Sigmoid colon (tissue), 7 donors: ENCODE data around the gene DNAH10. TPM values are rescaled to one million over a fixed set of nuclear protein-coding genes. Genes with fewer than 3 reads are reported as not detected.

Source experiments
- DNase-seq: peaks from one replicate; pipeline ENCODE4 v3.0.0-alpha.2; 2019
- H3K27ac ChIP-seq, 4 donors: fragments of 200-600 bp; sonication (generic); one replicate each; pipeline ENCODE4 v1.5.1; 2016 to 2019; ENCODE audit warnings: mild to moderate bottlenecking in 1 of 4
- H3K27me3 ChIP-seq, 3 donors: fragments of 200-600 bp; sonication (generic); one replicate each; pipeline ENCODE4 v1.5.1; 2019; ENCODE audit warnings: mild to moderate bottlenecking in 1 of 3
- H3K36me3 ChIP-seq, 4 donors: fragments of 200-600 bp; sonication (generic); one replicate each; pipeline ENCODE4 v1.5.1; 2016 to 2019
- H3K4me1 ChIP-seq, 4 donors: fragments of 200-600 bp; sonication (generic); one replicate each; pipeline ENCODE4 v1.5.1; 2017 to 2019
- H3K4me3 ChIP-seq, 4 donors: fragments of 200-600 bp; sonication (generic); one replicate each; pipeline ENCODE4 v1.5.1; 2017 to 2019; ENCODE audit warnings: mild to moderate bottlenecking in 2 of 4, moderate library complexity in 1 of 4
- H3K9me3 ChIP-seq, 4 donors: fragments of 200-600 bp in 3 of 4; sonication (generic) in 3 of 4; one replicate each; pipeline versions ENCODE4 v1.5.1 to v1.6.1; 2013 to 2019
- CTCF ChIP-seq, 4 experiments: fragments of 450-650 bp in 3 of 4; fragments of 200-600 bp in 1 of 4; IDR thresholded peaks; one replicate each; pipeline ENCODE4 v1.5.1; 2016 to 2019; ENCODE audit warnings: antibody characterized with exemption in 4 of 4, mild to moderate bottlenecking in 3 of 4, moderate library complexity in 2 of 4
- EP300 ChIP-seq, 4 donors: sonication (generic); formaldehyde crosslinking; IDR thresholded peaks; one replicate each; pipeline ENCODE4 v1.6.1; 2017; ENCODE audit warnings: antibody characterized with exemption in 4 of 4
- POLR2A ChIP-seq, 2 donors: fragments of 450-650 bp; IDR thresholded peaks; one replicate each; pipeline ENCODE4 v1.6.1; 2016; ENCODE audit warnings: antibody characterized with exemption in 2 of 2, mild to moderate bottlenecking in 2 of 2, moderate library complexity in 2 of 2
- POLR2AphosphoS5 ChIP-seq, 4 donors: sonication (generic); formaldehyde crosslinking; IDR thresholded peaks; one replicate each; pipeline ENCODE4 v1.6.1; 2017; ENCODE audit warnings: antibody characterized with exemption in 4 of 4
- WGBS, 2 donors: extraction: QIAGEN DNeasy Blood & Tissue Kit; methylation state at CpG; one replicate each; pipeline ENCODE4 v1.1.7; 2013; 5-methylcytosine and 5-hydroxymethylcytosine counted together
- intact Hi-C: fragments of 100-400 bp; cut with DNase I; formaldehyde crosslinking; loops from one replicate; pipeline ENCODE4 v1.15.1; 2023
- polyA plus RNA-seq, 3 donors: library from polyadenylated mRNA; stranded (reverse); fragments of 200-250 nt; gene quantifications; one replicate each; pipeline ENCODE4 v1.2.3, GENCODE V29; 2013
- total RNA-seq, 4 donors: library from RNA; depleted of rRNA; stranded (reverse); fragments of >200 nt; gene quantifications; one replicate each; pipeline ENCODE4 v1.1.0, GENCODE V29; 2016
- donor health status: healthy with polysubstance abuse.
- donor health status: Bipolar disorder and iron deficiency.
- donor health status: healthy.

Gene DNAH10, protein sequence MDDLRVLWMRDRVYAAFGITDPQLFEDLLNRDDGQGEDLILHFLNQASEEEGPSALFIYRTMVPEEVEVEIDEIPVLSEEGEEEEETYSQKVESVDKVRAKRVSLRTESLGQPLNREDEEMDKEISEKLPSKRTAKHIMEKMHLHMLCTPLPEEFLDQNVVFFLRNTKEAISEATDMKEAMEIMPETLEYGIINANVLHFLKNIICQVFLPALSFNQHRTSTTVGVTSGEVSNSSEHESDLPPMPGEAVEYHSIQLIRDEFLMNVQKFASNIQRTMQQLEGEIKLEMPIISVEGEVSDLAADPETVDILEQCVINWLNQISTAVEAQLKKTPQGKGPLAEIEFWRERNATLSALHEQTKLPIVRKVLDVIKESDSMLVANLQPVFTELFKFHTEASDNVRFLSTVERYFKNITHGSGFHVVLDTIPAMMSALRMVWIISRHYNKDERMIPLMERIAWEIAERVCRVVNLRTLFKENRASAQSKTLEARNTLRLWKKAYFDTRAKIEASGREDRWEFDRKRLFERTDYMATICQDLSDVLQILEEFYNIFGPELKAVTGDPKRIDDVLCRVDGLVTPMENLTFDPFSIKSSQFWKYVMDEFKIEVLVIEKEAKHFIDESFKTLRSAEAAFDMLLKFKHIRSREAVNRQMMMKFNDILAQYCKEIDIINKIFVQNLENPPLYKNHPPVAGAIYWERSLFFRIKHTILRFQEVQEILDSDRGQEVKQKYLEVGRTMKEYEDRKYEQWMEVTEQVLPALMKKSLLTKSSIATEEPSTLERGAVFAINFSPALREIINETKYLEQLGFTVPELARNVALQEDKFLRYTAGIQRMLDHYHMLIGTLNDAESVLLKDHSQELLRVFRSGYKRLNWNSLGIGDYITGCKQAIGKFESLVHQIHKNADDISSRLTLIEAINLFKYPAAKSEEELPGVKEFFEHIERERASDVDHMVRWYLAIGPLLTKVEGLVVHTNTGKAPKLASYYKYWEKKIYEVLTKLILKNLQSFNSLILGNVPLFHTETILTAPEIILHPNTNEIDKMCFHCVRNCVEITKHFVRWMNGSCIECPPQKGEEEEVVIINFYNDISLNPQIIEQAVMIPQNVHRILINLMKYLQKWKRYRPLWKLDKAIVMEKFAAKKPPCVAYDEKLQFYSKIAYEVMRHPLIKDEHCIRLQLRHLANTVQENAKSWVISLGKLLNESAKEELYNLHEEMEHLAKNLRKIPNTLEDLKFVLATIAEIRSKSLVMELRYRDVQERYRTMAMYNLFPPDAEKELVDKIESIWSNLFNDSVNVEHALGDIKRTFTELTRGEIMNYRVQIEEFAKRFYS (N-terminal part only)
- under 1 TPM in 2 of 4 donors, not detected in 2; under 0.01 to 0.16 TPM for total RNA-seq
- under 1 TPM in 1 of 3 donors, not detected in 2; 0.29 TPM for polyA plus RNA-seq

DNA sequence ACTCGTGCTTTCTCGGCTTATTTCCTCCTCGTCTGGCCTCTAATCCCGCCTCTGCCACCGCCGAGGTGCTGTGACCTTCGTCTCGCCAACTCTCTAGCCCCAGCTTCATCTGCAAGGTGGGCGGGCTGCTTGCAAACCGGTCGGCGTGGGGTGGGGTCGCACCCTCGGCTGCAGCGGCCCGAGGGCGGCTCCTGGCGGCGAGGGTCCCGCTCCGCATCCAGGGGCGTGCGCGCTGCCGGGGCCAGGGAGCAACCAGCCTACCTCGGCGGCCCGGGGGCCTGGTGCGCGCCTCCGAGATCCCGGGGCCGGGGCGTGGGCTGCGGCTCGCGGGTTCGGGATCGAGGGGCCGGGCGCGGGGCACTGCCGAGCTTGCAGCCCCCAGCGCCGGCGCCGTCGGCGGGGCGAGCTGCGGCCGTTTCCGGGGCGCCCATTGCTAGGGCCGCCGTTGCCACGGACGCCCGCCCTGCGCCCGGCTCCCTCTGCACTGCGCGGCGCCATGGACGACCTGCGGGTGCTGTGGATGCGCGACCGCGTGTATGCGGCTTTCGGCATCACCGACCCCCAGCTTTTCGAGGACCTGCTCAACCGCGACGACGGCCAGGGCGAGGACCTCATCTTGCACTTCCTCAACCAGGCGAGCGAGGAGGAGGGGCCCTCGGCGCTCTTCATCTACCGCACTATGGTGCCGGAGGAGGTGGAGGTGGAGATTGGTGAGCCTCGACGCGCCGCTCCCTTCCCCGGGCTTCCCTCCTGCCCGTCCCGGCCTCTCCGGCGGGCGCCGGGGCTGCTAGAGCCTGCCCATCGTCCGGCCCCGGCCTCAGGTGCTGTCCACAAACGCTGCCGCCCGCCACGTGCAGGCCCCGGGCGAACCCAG lies at the start of gene DNAH10:
DNAH10 (plus strand) TSS at position 461 of the 874 bp plus-strand sequence; CDS start at position 497, 36 bp downstream.
- TF ChIP-seq CTCF (IDR thresholded peaks at IDR 0.05) = no peak
- no peak for TF ChIP-seq POLR2A (IDR thresholded peaks at IDR 0.05)
- TF ChIP-seq POLR2AphosphoS5 (IDR thresholded peaks at IDR 0.05) = no peak
- no peak for TF ChIP-seq EP300 (IDR thresholded peaks at IDR 0.05)
- Histone ChIP-seq H3K27ac (no peak within 1 kb of the TSS), H3K4me3 (peak within 1 kb of the TSS in 3 of 4 donors; percentile 25 to 41 (median 38)), H3K4me1 (peaks cover 0 to 16% (median 13%) of the 10 kb centered on the region in 4 donors), H3K36me3 (peaks cover 0 to 31% (median 5%) of the 10 kb centered on the region in 4 donors), H3K27me3 (peaks cover 10 to 57% (median 33%) of the 10 kb centered on the region in 3 donors), H3K9me3 (no peaks in the 10 kb centered on the region)
- intact Hi-C loops = no loop called here
- 1% methylated on average over 105 of the region's 105 CpGs for WGBS, 2 donors
- DNase-seq = peak; percentile 56

DNA sequence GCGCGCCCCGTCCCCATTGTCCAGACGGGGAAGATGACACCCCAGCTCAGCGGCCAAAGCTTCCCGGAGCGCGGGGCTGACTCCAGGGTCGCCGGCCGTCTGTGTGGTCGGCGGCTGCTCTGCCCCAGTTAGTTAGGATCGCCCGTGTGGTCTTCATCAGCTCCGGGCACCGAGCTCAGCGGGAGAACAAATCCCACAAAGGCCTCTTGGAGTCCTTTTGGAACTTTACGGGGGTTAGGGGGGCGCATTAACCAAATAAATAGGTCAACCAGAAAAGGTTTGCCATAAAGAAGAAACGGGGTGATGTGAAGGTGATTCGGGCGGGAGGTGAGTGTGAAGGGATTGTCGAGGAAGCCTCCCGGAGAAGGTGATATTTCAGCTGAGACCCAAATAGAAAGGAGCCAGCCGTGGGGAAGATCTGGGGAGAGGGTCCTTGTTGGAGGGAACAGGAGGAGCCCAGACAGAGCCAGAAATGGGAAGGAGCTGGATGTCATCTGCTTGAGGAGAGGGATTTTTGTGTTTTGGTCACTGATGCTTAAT lies 49.3 kb upstream of the DNAH10 start:
- intact Hi-C loops = loop anchor here (5.0 kb wide), 1 partner anchor 259 kb away; the partner anchor contains the start of genes CCDC92 and ZNF664
- no peaks in the 10 kb centered on the region for H3K27me3 ChIP-seq
- H3K4me1 ChIP-seq = peaks cover 0 to 25% (median 23%) of the 10 kb centered on the region in 4 donors
- H3K9me3 ChIP-seq = no peaks in the 10 kb centered on the region
- peaks cover 0 to 4% (median 0%) of the 10 kb centered on the region in 4 donors for H3K36me3 ChIP-seq
- WGBS, 2 donors = 0 to 1% methylated on average over 26 of the region's 26 CpGs
- H3K4me3 ChIP-seq = peak overlapping the region; percentile 91 to 100 (median 94)
- peak overlapping the region; percentile 72 to 82 (median 78) for H3K27ac ChIP-seq
- no peak for TF ChIP-seq POLR2A (IDR thresholded peaks at IDR 0.05)
- TF ChIP-seq CTCF (IDR thresholded peaks at IDR 0.05) = no peak
- no peak for TF ChIP-seq EP300 (IDR thresholded peaks at IDR 0.05)
- TF ChIP-seq POLR2AphosphoS5 (IDR thresholded peaks at IDR 0.05) = no peak
- DNase-seq = no peak

DNA sequence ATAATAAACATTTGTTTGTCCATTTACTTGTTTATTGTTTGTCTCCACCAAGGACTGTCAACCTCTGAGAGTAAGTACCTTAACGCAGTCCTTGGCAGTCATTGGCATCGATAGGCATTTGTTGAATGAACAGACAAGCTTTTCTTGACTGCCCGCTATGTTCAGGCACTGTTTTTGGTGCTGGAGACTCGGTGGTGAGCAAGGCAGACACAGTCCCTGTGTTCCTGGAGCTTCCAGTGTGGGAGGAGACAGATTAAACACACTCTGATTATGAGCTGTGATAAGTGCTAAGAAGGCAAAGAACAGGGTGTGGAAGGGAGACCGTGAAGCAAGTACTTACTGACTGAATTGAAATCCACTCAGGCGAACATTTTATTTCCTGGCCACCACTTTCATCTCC lies 48.7 kb upstream of the DNAH10 start:
- no peaks in the 10 kb centered on the region for H3K27me3 ChIP-seq
- intact Hi-C loops = loop anchor here (5.0 kb wide), 1 partner anchor 259 kb away; the partner anchor contains the start of genes CCDC92 and ZNF664
- TF ChIP-seq CTCF (IDR thresholded peaks at IDR 0.05) = no peak
- no peak for DNase-seq
- H3K36me3 ChIP-seq = no peaks in the 10 kb centered on the region
- H3K4me1 ChIP-seq = peaks cover 0 to 25% (median 23%) of the 10 kb centered on the region in 4 donors
- WGBS, 2 donors = 5 to 22% methylated on average over 6 of the region's 6 CpGs
- no peak overlapping the region for H3K27ac ChIP-seq
- H3K9me3 ChIP-seq = no peaks in the 10 kb centered on the region
- peak overlapping the region in 3 of 4 donors; percentile 93 to 100 (median 94) for H3K4me3 ChIP-seq
